HCT116 (cell line): ENCODE results near the gene BMPER. TPM values are rescaled to one million over a fixed set of nuclear protein-coding genes. Genes with fewer than 3 reads are reported as not detected.

Experiments
- ATAC-seq: fragments of 200-7000 bp; cut with Tn5 transposase; 2 replicates; pipeline ENCODE4 v1.9.1; 2020; ENCODE audit warnings: mild to moderate bottlenecking, moderate library complexity
- BruUV-seq: library from RNA; stranded (reverse); fragments of 400-500 nt; replicated peaks from 2 replicates; lab custom pipeline; 2021; lab: Mats Ljungman, UMichigan
- CTCF ChIA-PET: fragments of 300-600 bp; sonication (Branson Sonifier 250); formaldehyde crosslinking; loops from one replicate; lab custom pipeline; 2021; ENCODE audit warnings: antibody characterized with exemption; lab: Charles Lee
- POLR2A ChIA-PET: fragments of 300-600, 350-600 bp; sonication (Branson Sonifier 250); formaldehyde crosslinking; loops from one replicate; lab custom pipeline; 2021; ENCODE audit warnings: antibody characterized with exemption; lab: Charles Lee
- RAD21 ChIA-PET, 2 experiments: fragments of 300-600 bp; sonication (Branson Sonifier 250); formaldehyde crosslinking; loops; one replicate each; lab custom pipeline; 2023; ENCODE audit warnings: low total read pairs in 2 of 2; ENCODE audit not compliant: uncharacterized antibody in 2 of 2, unreplicated experiment in 2 of 2, low non-redundant PET in 1 of 2; lab: Charles Lee
- DNase-seq: peaks from one replicate; pipeline ENCODE4 v3.0.0-alpha.2; 2010; ENCODE audit warnings: low read depth, low spot score
- H2AFZ ChIP-seq: fragments of 200-600 bp; shearing (Covaris generic), sonication (generic); 2 replicates; pipeline ENCODE4 v1.6.1; 2017; ENCODE audit warnings: low read depth, mixed run types, mixed read lengths, antibody characterized with exemption, low read length; ENCODE audit not compliant: poor library complexity, severe bottlenecking
- H3K27ac ChIP-seq: 2 replicates; pipeline ENCODE4 v1.5.1; 2012; ENCODE audit warnings: low read depth, low read length
- H3K27me3 ChIP-seq: fragments of 200-600 bp; sonication (generic); 2 replicates; pipeline ENCODE4 v1.6.1; 2016; ENCODE audit warnings: mixed run types, low read length, mixed read lengths; ENCODE audit not compliant: insufficient read depth
- H3K36me3 ChIP-seq, 2 experiments: fragments of 200-500 bp in 1 of 2; fragments of 200-600 bp in 1 of 2; sonication (Bioruptor generic) in 1 of 2; sonication (generic) in 1 of 2; 2 replicates each; pipeline versions ENCODE4 v1.5.1 to v1.6.1; 2014 to 2016; ENCODE audit warnings: low read length in 2 of 2, inconsistent platforms in 1 of 2, mixed read lengths in 1 of 2, mixed run types in 1 of 2; ENCODE audit not compliant: insufficient read depth in 2 of 2, control insufficient read depth in 1 of 2
- H3K4me1 ChIP-seq, 2 experiments: fragments of 200-600 bp in 1 of 2; sonication (generic) in 1 of 2; 2 replicates each; pipeline versions ENCODE4 v1.5.1 to v1.6.1; 2012 to 2017; ENCODE audit warnings: low read length in 2 of 2, inconsistent platforms in 1 of 2, mild to moderate bottlenecking in 1 of 2, mixed read lengths in 1 of 2, mixed run types in 1 of 2, moderate library complexity in 1 of 2; ENCODE audit not compliant: insufficient read depth in 2 of 2, control insufficient read depth in 1 of 2
- H3K4me2 ChIP-seq: fragments of 200-600 bp; sonication (generic); 2 replicates; pipeline ENCODE4 v1.6.1; 2017; ENCODE audit warnings: mixed run types, low read length, mixed read lengths
- H3K4me3 ChIP-seq, 2 experiments: fragments of 200-600 bp in 1 of 2; sonication (generic) in 1 of 2; replicated peaks in 1 of 2; 2 replicates each; pipeline ENCODE4 v1.5.1; 2011 to 2016; ENCODE audit warnings: low read length in 2 of 2, control low read depth in 1 of 2, low read depth in 1 of 2, mild to moderate bottlenecking in 1 of 2, mixed read lengths in 1 of 2, mixed run types in 1 of 2
- H3K79me2 ChIP-seq: fragments of 200-600 bp; sonication (generic); 2 replicates; pipeline ENCODE4 v1.6.1; 2017; ENCODE audit warnings: mild to moderate bottlenecking, mixed run types, low read length, moderate library complexity, mixed read lengths; ENCODE audit not compliant: insufficient read depth
- H3K9ac ChIP-seq: fragments of 200-600 bp; sonication (generic); 2 replicates; pipeline ENCODE4 v1.6.1; 2016; ENCODE audit warnings: low read length, mixed read lengths
- H3K9me2 ChIP-seq: fragments of 200-600 bp; sonication (generic), shearing (Covaris generic); 2 replicates; pipeline ENCODE4 v1.6.1; 2017; ENCODE audit warnings: mixed run types, mild to moderate bottlenecking, moderate library complexity; ENCODE audit not compliant: insufficient read depth
- H3K9me3 ChIP-seq, 2 experiments: fragments of 200-500 bp in 1 of 2; fragments of 200-600 bp in 1 of 2; sonication (Bioruptor generic) in 1 of 2; sonication (generic) in 1 of 2; 2 replicates each; pipeline ENCODE4 v1.6.1; 2014 to 2017; ENCODE audit warnings: low read length in 2 of 2, mixed read lengths in 2 of 2, inconsistent platforms in 1 of 2, low read depth in 1 of 2, mild to moderate bottlenecking in 1 of 2, mixed run types in 1 of 2, moderate library complexity in 1 of 2; ENCODE audit not compliant: control insufficient read depth in 1 of 2, insufficient read depth in 1 of 2
- H4K20me1 ChIP-seq: fragments of 200-600 bp; sonication (generic), shearing (Covaris generic); 2 replicates; pipeline ENCODE4 v1.6.1; 2017; ENCODE audit warnings: mixed run types, mild to moderate bottlenecking, moderate library complexity; ENCODE audit not compliant: insufficient read depth
- ATF3 ChIP-seq: IDR thresholded peaks from 2 replicates; pipeline ENCODE4 v1.6.1; 2012
- CBX3 ChIP-seq: IDR thresholded peaks from 2 replicates; pipeline ENCODE4 v1.6.1; 2012; ENCODE audit warnings: low read depth
- CEBPB ChIP-seq: IDR thresholded peaks from 2 replicates; pipeline ENCODE4 v1.6.1; 2012; ENCODE audit warnings: low read depth
- ELF1 ChIP-seq: IDR thresholded peaks from 2 replicates; pipeline ENCODE4 v1.6.1; 2012; ENCODE audit warnings: low read depth, borderline replicate concordance
- EZH2 ChIP-seq: fragments of 200-600 bp; sonication (generic); IDR thresholded peaks from 2 replicates; pipeline ENCODE4 v1.6.1; 2017; ENCODE audit warnings: antibody characterized with exemption, mixed run types
- JUND ChIP-seq: IDR thresholded peaks from 2 replicates; pipeline ENCODE4 v1.6.1; 2012
- POLR2A ChIP-seq: IDR thresholded peaks from 2 replicates; pipeline ENCODE4 v1.7.0; 2011; ENCODE audit warnings: borderline replicate concordance; ENCODE audit not compliant: insufficient read depth, insufficient read length; ENCODE audit errors: extremely low read depth
- SIN3A ChIP-seq: IDR thresholded peaks from 2 replicates; pipeline ENCODE4 v1.6.1; 2012; ENCODE audit warnings: low read depth
- SP1 ChIP-seq: IDR thresholded peaks from 2 replicates; pipeline ENCODE4 v1.6.1; 2012; ENCODE audit warnings: low read depth
- TCF7L2 ChIP-seq: IDR thresholded peaks from 2 replicates; pipeline ENCODE4 v1.7.0; 2011; ENCODE audit warnings: borderline replicate concordance, inconsistent platforms; ENCODE audit not compliant: insufficient read depth, insufficient read length; ENCODE audit errors: extremely low read depth
- ZNF274 ChIP-seq: fragments of 200-500 bp; sonication (Bioruptor generic); IDR thresholded peaks from 2 replicates; pipeline ENCODE4 v1.6.1; 2014; ENCODE audit warnings: mild to moderate bottlenecking, low read depth, low read length, inconsistent platforms
- intact Hi-C: fragments of 100-400 bp; cut with micrococcal nuclease; formaldehyde crosslinking; loops from 2 replicates; pipeline ENCODE4 v1.10.0; 2022
- total RNA-seq: library from RNA; stranded (reverse); gene quantifications from one replicate; pipeline ENCODE4 v1.2.1, GENCODE V29; 2021; ENCODE audit not compliant: unreplicated experiment

BMPER gene
- total RNA-seq, 1 experiment from 2014 or later: not detected

DNA sequence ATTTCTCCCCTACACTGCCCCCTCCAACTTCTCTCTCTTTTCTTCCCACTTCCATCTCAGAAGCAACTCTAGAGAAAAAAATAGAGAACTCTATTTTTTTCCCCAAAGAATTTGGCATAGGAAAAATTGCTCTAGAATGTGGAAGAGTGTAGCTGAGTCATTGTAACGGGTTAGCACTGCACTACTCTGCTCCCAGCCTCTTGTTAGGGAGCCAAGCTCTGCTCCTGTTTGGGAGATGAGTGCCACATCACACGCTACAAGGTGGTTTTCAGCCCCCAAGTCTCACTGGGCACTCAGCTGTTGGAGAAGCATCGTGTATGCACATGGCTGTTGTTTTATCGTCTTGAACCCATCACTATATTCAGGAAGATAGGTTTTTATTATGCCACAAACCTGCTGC is 136.4 kb downstream of the BMPER start:
- no TSS peak for BruUV-seq
- Histone ChIP-seq H3K9me2 (no peaks in the 10 kb centered on the region), H3K27me3 (no peaks in the 10 kb centered on the region), H3K9me3 (no peaks in the 10 kb centered on the region), H3K27ac (no peak overlapping the region), H3K36me3 (no peaks in the 10 kb centered on the region), H2AFZ (no peak overlapping the region), H4K20me1 (no peaks in the 10 kb centered on the region), H3K4me1 (peaks cover 3 to 5% of the 10 kb centered on the region in 2 experiments; a peak in 3 of 4 replicates), H3K79me2 (no peaks in the 10 kb centered on the region), H3K4me2 (no peak overlapping the region), H3K9ac (no peak overlapping the region), H3K4me3 (no peak overlapping the region)
- intact Hi-C loops: no loop called here
- CTCF ChIA-PET: no interaction called here
- no peak for ATAC-seq
- TF ChIP-seq ZNF274 (no peak), CBX3 (no peak), CEBPB (no peak), EZH2 (no peak)
- POLR2A ChIA-PET: no interaction called here
- DNase-seq: no peak
- RAD21 ChIA-PET: no interaction called here

DNA sequence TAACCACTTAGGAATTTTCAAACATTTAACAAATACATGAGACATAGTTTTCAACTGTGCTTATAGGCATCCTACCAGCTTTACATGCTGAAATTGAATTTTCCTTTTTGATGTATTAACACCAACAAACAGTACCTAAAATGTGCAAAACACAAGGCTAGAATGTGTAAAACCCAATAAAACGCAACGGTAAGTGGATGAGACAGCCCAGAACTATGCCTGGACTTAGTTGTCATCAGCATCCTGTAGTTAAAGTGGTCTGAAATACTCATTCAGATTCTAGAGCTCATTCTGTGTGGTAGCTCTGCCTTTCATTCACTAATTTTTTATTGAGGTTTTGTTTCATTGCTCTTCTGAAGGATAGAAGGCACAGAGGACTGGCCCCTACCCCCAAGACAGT is 137.1 kb downstream of the BMPER start:
- intact Hi-C loops: no loop called here

More for the DNA sequence above, 137.1 kb downstream of the BMPER start:
- H3K4me1 ChIP-seq: no peaks in the 10 kb centered on the region
- no peaks in the 10 kb centered on the region for H3K36me3 ChIP-seq
- H4K20me1 ChIP-seq: no peaks in the 10 kb centered on the region
- H3K9me2 ChIP-seq: no peaks in the 10 kb centered on the region
- ChIA-PET CTCF (no interaction called here), RAD21 (no interaction called here), POLR2A (no interaction called here)
- no TSS peak for BruUV-seq
- ATAC-seq (no peak), DNase-seq (no peak)
- no peaks in the 10 kb centered on the region for H3K27me3 ChIP-seq
- H3K79me2 ChIP-seq: no peaks in the 10 kb centered on the region
- TF ChIP-seq SP1: no peak
- no peak for TF ChIP-seq ATF3
- TF ChIP-seq JUND: no peak
- no peak for TF ChIP-seq ELF1
- no peak for TF ChIP-seq SIN3A
- no peak for TF ChIP-seq POLR2A
- no peak for TF ChIP-seq TCF7L2
- H3K9ac ChIP-seq: no peak overlapping the region
- H3K4me2 ChIP-seq: no peak overlapping the region
- H3K9me3 ChIP-seq: no peaks in the 10 kb centered on the region
- H3K4me3 ChIP-seq: no peak overlapping the region
- H3K27ac ChIP-seq: no peak overlapping the region
- H2AFZ ChIP-seq: no peak overlapping the region
